Hepatocyte (in vitro differentiated cells): ENCODE data around the gene KRTDAP.

ENCODE experiments used
- CTCF ChIP-seq: fragments of 200-600 bp; sonication (generic); IDR thresholded peaks from 2 replicates; pipeline ENCODE4 v1.5.1; 2016; ENCODE audit warnings: antibody characterized with exemption, mild to moderate bottlenecking; ENCODE audit not compliant: poor library complexity
- EZH2phosphoT487 ChIP-seq: fragments of 200-600 bp; sonication (generic); IDR thresholded peaks from one replicate; pipeline ENCODE4 v1.6.1; 2018; ENCODE audit warnings: antibody characterized with exemption, mild to moderate bottlenecking, low read depth, moderate library complexity; ENCODE audit not compliant: unreplicated experiment, severe bottlenecking

- TF ChIP-seq CTCF (no peak), EZH2phosphoT487 (no peak)
Measured at GRCh38 chr19:35519291-35519690, 29.0 kb upstream of the KRTDAP start.
